Stimulated activated CD4-positive, alpha-beta T cell treated with anti-CD3 and anti-CD28 coated beads, Interleukin-4, amount 100 ng/mL, for 48 hours (primary cell): ENCODE measurements around the gene CHCHD6.

Experiments
- DNase-seq, 2 donors: peaks; one replicate each; pipeline ENCODE4 v3.0.0-alpha.2; 2020; ENCODE audit warnings: low read depth in 2 of 2

Gene CHCHD6

DNA sequence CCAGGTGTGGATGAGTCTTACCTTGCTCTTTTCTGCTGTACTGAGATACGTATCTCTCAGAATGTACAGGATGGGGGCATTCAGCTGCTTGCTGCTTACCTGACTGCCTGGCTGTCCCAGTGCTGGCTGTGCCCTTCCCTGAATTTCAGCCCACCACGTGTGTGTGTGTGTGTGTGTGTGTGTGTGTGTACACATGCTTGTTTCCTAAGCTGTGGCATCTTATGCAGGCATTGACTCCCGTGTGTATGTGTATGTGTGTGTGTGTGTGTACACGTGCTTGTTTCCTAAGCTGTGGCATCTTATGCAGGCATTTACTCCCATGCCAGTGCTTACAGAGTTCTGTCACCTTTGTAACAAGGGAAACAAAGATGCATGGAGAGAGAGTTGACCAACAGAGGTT, 218.4 kb downstream of the CHCHD6 start:
- DNase-seq = no peak

GRCh38 chr3:126923423-126923822, 219.4 kb downstream of the CHCHD6 start:
- DNase-seq = no peak

DNA sequence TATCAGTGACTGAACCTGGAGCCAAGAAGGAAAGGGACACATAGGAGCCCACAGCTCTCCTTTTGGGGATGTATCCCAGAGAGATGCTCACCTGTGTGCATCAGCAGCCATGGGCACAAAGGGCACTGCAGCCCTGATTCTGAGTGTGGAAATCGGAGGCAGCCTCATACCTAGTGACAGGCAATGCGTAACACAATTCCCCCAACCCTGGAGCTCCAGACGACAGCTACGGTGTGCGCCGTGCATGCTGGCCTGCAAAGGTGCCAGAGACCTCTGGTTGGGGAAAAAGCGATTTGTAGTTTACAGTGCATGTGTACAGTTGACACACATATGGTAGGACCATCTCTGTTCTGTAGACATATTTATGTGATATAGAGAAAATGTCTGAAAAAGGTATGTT, 219.9 kb downstream of the CHCHD6 start:
- no peak for DNase-seq

- no peak for DNase-seq
These were observed 220.4 kb downstream of the CHCHD6 start for GRCh38 chr3:126924458-126924857.

DNA sequence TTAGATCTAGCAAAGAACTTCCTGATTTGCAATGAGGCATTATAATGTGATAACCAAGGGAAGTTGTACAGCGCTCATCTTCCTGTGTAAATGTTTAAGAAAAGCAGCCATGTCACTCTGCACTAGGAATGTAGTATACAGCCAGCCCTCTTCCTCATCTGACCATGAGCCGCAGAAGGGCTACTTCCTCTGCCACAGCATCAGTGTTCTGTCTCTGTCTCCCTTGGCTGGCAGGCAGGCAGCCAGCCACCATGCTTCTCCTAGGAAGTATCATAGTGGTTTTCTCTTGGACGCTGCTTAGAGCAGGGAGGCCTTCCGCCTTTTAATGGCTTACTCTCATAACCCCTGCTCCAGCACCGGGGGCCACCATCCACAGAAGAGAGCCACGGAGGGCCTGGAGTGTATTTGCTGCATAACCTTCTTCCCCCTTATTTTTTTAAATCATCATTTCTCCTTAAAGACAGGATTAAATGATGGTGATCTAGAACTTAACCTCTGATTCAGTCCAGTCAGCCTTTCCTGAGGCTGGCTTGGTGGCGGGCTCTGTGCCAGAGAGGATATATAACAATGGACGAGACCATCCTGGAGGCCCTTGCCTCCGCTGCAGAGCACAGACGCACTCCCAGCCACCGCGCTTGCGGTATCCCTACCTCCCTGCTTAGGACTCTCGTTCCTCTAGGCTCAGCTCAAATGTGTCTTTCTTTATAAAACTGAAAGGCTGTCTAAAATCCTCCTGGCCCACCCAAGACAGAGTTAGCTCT, 221.6 kb downstream of the CHCHD6 start:
- DNase-seq = no peak

GRCh38 chr3:126926684-126927400, 222.8 kb downstream of the CHCHD6 start:
- DNase-seq = no peak

GRCh38 chr3:126927401-126927750, 223.3 kb downstream of the CHCHD6 start:
- DNase-seq = no peak

DNA sequence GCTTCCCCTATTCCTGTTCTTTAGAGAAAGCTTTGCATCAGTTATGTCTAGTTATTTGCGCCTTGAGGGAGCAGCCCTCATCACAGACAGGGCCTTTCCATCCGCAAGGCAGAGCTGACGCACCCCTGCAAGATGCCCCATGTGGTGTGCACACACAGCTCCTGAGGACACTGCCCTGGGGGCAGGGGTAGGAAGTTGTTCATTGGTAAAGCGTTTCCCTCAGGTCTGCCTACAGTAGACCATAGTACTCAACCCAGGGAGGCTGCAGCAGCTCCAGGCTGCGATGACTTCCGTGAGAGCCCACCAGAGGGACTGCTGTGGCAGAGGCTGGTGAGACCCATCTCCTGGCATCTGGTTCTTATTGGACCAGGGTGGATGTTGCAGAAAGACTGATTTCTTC, 223.8 kb downstream of the CHCHD6 start:
- no peak for DNase-seq

- no peak for DNase-seq
These were observed 225.0 kb downstream of the CHCHD6 start for GRCh38 chr3:126928921-126929474.

DNA sequence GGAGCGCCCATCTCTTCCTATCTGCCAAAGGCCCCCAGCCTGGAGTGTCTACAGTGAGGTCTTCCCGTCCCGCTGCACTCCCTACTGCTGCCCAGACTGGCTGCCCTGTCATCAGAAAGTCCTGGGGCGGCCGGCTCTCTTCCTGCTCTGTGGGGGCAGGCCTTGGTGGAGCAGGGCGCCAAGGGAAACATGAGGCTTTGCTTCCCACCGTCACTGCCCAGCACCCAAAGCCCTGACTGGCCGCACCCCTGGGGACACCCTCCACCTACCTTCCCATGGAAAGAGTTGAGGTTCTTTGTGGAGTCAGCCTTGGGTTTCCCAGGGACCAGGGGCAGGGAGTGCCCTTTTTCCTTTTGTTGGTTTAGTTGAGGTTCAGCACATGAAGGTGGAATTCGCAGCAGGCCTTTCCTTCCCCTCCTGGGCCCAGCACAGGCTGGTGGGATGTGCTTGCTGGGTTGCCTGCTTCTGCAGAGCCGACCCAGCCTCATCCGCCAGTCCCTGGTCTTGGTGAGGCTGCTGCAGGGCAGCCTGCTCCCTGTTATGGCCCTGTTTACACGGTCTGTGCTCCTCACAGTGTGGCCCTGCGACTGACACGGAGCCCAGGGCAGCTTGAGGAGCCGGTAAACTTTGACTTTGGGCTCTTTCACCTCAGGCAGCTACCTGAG, 227.0 kb downstream of the CHCHD6 start:
- no peak for DNase-seq

DNA sequence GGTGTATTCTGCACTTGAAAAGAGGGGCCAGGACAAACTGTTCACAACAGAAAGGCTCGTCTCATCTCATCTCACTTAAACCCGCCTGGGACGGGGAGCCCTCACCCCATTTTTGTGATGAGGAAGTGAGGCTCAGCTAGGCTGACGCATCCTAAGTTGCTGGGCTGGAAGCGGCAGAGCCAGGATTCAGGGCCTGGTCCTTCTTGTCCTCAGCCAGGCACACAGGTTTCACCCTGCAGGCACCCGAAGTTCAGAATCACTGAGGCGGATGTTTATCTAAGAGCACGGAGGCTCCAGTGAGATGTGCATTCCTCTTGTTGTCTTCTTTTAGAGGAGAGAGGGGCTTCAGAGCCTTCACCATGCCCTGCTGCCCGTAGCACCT, 227.8 kb downstream of the CHCHD6 start:
- DNase-seq = no peak

- no peak for DNase-seq
These were observed 228.3 kb downstream of the CHCHD6 start for GRCh38 chr3:126932188-126932931.

DNA sequence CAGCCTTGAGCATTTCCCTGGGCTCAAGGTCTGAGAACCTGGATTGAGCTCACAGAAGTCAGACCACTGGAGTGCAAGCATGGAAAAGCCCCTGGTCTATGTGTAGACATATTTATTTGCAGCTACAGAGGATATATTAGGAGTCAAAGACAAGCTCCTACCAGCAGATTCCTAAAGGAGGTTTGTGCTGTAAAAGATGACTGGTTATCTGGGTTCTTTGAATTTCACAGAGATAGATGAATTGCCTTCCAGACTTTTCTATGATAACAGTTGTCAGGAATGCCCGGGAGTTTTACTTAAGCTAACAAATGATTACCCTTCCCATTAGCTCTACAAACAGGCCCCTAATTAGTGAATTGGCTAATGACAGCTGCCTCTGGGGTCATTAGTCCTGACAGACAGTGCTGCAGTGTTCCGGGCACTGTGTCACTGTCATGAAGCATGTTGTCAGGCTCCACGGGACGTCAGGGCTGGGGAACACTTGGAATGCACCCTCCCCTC, 230.0 kb downstream of the CHCHD6 start:
- no peak for DNase-seq

DNA sequence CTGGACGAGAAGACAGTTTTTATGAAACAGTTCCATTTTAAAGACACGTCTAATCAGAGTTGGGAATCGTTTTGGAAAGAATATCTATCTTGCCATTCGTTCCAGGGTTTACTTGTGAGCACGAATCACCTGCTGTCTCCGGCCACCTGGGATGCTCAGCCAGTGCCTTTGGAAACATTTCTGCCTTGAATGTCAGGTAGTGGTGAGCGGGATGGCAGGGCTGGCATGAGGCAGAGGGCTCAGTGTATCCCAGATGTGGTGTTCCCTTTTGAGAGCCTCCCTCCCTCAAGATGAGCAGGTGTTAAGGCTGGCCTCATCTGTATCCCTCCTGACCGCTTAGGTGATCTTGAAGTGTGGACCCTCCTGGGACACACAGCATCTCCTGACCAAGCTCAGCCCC, 231.0 kb downstream of the CHCHD6 start:
- DNase-seq = no peak

GRCh38 chr3:126935756-126936509, 231.9 kb downstream of the CHCHD6 start:
- no peak for DNase-seq

GRCh38 chr3:126936853-126937425, 232.9 kb downstream of the CHCHD6 start:
- DNase-seq = no peak

DNA sequence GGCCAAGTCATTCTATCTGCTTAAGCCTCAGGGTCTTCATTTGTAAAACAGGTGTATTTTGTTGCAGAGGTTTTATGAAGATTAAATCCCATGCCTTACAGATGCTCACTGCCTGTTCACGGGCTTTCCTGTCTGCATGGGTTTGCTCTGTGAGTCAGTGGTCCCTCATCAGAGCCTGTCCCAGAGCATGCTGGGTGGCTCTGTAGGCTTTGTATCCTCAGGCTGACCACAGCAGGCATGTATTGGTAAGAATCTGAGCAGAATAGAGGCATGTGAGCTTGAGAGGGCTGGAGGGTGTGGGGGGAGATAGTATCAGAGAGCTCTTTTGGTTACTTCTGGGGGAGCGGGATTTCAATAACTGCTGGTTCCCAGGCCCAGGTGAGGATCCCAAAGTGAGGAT, 233.5 kb downstream of the CHCHD6 start:
- no peak for DNase-seq

- DNase-seq = no peak
These were observed 233.9 kb downstream of the CHCHD6 start for GRCh38 chr3:126937973-126938372.

DNA sequence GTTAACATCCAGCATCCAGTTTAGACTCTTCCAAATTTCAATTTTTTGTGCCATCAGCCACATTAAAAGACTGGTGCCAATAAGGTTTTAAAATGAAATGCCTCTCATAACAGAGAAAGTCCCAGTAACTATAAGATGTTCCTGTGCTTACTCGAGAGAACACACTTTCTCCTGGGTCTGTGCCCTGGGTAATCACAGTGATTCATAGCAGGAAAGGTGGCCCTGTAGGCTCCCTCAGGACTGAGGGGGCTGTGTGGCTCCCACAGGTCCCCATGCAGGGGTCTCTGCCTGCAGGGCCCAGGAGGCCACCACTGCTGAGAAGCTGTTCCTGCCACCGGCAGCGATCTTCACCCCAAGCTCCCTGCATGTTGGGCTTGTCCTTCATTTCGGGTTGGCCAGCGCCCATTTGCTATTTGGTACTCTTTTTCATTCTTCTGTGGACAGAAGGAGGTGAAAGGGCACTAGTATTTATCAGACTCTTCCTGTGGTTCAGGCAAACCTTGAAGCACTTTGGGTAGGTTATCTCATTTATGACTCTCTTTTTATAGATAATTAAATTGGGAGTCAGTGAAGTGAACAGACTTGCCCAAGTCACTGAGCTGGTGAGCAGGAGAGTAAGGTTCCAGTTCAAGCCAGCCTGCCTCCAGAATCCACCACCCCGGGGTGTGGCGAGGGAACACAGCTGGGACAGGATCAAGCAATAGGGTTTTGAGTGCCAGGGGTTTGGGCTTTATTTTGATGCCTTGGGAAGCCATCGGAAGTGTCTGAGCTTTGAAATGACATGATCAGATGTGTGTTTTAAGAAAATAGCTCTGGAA, 234.7 kb downstream of the CHCHD6 start:
- no peak for DNase-seq

DNA sequence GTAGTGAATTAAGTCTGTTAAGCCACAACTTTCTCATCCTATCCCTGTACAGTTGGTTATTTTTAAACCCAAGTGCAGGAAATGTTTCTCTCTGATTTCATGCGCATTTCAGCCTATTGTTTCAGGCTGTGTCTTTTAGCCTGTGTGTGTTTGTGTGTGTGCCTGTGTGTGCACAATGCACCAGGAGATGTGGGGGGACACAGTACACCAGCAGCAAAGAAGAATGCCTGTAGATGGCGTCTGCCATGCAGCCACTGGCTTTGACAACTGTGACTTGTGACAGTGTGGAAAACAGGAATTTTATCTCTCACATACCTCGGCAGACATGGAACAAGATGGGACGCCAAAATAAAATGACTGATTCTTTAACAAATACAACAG, 235.3 kb downstream of the CHCHD6 start:
- DNase-seq = no peak
